ENCODE measurements around the gene ZC3H10. TPM values are rescaled to one million over a fixed set of nuclear protein-coding genes. Genes with fewer than 3 reads are reported as not detected.

The ZC3H10 gene
- total RNA-seq, 1 experiment from 2014 or later, result 5.6 TPM

DNA sequence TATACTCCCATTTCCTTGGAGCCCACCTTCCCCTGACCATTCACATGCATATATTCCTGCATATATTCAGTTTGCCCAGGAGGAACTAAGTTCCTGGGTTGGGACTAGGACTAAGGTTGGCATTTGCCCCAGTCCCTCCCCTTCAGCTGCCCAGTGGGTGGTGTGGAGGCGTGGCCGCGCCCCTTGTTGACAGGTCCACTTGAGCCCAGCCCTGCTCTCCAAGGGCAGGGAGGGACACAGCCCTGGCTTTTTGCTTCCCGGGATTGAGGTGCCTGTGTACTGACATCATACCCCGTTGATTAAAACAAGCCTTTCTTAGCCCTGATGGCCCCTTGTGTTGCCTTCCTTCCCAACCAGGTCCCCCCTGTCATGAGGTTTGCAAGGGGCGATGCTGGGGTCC, 30.8 kb upstream of the ZC3H10 start:
- no peak overlapping the region for H3K4me3 ChIP-seq (ENCODE audit: low read length)
- H4K20me1 ChIP-seq (ENCODE audit: low read length), result no peaks in the 10 kb centered on the region
- TF ChIP-seq CTCF (conservative IDR thresholded peaks at IDR 0.05; ENCODE audit: low read depth, low read length), result no peak
- no peak for TF ChIP-seq EZH2 (IDR thresholded peaks at IDR 0.05; ENCODE audit: low read length, unreplicated experiment)
- no peak for TF ChIP-seq EZH2phosphoT487 (IDR thresholded peaks at IDR 0.05; ENCODE audit: borderline replicate concordance, low read length)
- H3K36me3 ChIP-seq (ENCODE audit: low read depth, low read length), result peaks cover 9% of the 10 kb centered on the region; the same call in 1 of the 2 replicates
- H2AFZ ChIP-seq (ENCODE audit: low read length), result no peak overlapping the region
- intact Hi-C loops (cut with micrococcal nuclease), result no loop called here
- no peak overlapping the region for H3K9ac ChIP-seq (ENCODE audit: low read length)
- ATAC-seq (peak; percentile 60; the same call in 1 of the 2 replicates), DNase-seq (peak; percentile 11)
- ChIA-PET CTCF (no interaction called here), POLR2A (ENCODE audit: unreplicated experiment) (no interaction called here)
- no TSS peak for BruUV-seq (replicated peaks)
- H3K79me2 ChIP-seq (ENCODE audit: low read length), result peaks cover 9% of the 10 kb centered on the region; the same call in 1 of the 2 replicates
- no peak overlapping the region for H3K27ac ChIP-seq (ENCODE audit: low read length)
- peaks cover 15% of the 10 kb centered on the region for H3K4me1 ChIP-seq (ENCODE audit: insufficient read depth, low read length)
- H3K27me3 ChIP-seq (ENCODE audit: low read length), result no peaks in the 10 kb centered on the region
- H3F3A ChIP-seq (ENCODE audit: low read length, unreplicated experiment), result no peaks in the 10 kb centered on the region
- no peaks in the 10 kb centered on the region for H3K9me2 ChIP-seq (replicated peaks; ENCODE audit: low read length)
- H3K4me2 ChIP-seq (ENCODE audit: low read length), result no peak overlapping the region
- H3K9me3 ChIP-seq (ENCODE audit: low read length), result no peaks in the 10 kb centered on the region

DNA sequence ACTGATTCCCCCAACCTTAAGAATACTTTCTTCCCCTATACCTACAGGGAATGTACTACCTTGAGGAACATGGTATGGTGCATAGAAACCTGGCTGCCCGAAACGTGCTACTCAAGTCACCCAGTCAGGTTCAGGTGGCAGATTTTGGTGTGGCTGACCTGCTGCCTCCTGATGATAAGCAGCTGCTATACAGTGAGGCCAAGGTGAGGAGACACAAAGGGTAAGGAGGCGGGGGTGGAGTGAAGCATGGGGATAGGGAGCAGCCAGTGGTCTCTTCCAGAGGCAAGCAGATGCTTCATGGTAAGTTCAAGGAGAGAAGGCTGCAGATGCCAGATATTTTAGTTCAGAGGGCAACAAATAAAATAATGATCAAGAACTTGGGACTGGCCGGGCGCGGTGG, 20.3 kb upstream of the ZC3H10 start:
- DNase-seq (no peak), ATAC-seq (no peak)
- no peaks in the 10 kb centered on the region for H3K27me3 ChIP-seq (ENCODE audit: low read length)
- H3K4me2 ChIP-seq (ENCODE audit: low read length), result no peak overlapping the region
- no peaks in the 10 kb centered on the region for H3K9me3 ChIP-seq (ENCODE audit: low read length)
- H3K9ac ChIP-seq (ENCODE audit: low read length), result no peak overlapping the region
- no peaks in the 10 kb centered on the region for H3K9me2 ChIP-seq (replicated peaks; ENCODE audit: low read length)
- TF ChIP-seq EZH2phosphoT487 (IDR thresholded peaks at IDR 0.05; ENCODE audit: borderline replicate concordance, low read length) (no peak), EZH2 (IDR thresholded peaks at IDR 0.05; ENCODE audit: low read length, unreplicated experiment) (no peak), CTCF (conservative IDR thresholded peaks at IDR 0.05; ENCODE audit: low read depth, low read length) (no peak)
- BruUV-seq (replicated peaks), result no TSS peak
- ChIA-PET POLR2A (ENCODE audit: unreplicated experiment) (no interaction called here), CTCF (no interaction called here)
- 0 out of 2 replicates have a peak, but pooled peaks cover under 1% of the 10 kb centered on the region for H3K4me1 ChIP-seq (ENCODE audit: insufficient read depth, low read length)
- intact Hi-C loops (cut with micrococcal nuclease), result no loop called here
- H4K20me1 ChIP-seq (ENCODE audit: low read length), result no peaks in the 10 kb centered on the region
- H3K36me3 ChIP-seq (ENCODE audit: low read depth, low read length), result peaks cover 4% of the 10 kb centered on the region; the same call in 1 of the 2 replicates
- no peak overlapping the region for H2AFZ ChIP-seq (ENCODE audit: low read length)
- H3K79me2 ChIP-seq (ENCODE audit: low read length), result no peaks in the 10 kb centered on the region
- H3F3A ChIP-seq (ENCODE audit: low read length, unreplicated experiment), result no peaks in the 10 kb centered on the region
- no peak overlapping the region for H3K27ac ChIP-seq (ENCODE audit: low read length)
- H3K4me3 ChIP-seq (ENCODE audit: low read length), result no peak overlapping the region

DNA sequence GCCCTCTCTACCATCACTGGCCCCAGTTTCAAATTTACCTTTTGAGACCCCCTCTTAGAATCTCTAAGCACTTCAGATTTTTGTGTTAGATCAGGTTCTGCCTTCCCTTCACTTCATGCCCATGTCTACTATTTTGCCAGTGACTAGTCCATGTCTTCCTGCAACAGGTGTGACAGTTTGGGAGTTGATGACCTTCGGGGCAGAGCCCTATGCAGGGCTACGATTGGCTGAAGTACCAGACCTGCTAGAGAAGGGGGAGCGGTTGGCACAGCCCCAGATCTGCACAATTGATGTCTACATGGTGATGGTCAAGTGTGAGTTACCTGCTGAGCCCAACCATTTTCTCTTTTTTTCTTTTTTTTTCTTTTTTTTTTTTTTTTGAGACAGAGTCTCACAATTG, 19.5 kb upstream of the ZC3H10 start:
- TF ChIP-seq CTCF (conservative IDR thresholded peaks at IDR 0.05; ENCODE audit: low read depth, low read length) (no peak), EZH2 (IDR thresholded peaks at IDR 0.05; ENCODE audit: low read length, unreplicated experiment) (no peak), EZH2phosphoT487 (IDR thresholded peaks at IDR 0.05; ENCODE audit: borderline replicate concordance, low read length) (no peak)
- BruUV-seq (replicated peaks), result no TSS peak
- H3K9me2 ChIP-seq (replicated peaks; ENCODE audit: low read length), result no peaks in the 10 kb centered on the region

More for the DNA sequence above, 19.5 kb upstream of the ZC3H10 start:
- H3K36me3 ChIP-seq (ENCODE audit: low read depth, low read length), result 0 out of 2 replicates have a peak, but pooled peaks cover 3% of the 10 kb centered on the region
- H3K79me2 ChIP-seq (ENCODE audit: low read length), result no peaks in the 10 kb centered on the region
- no peak overlapping the region for H3K4me3 ChIP-seq (ENCODE audit: low read length)
- no peak for DNase-seq
- no peak overlapping the region for H3K9ac ChIP-seq (ENCODE audit: low read length)
- no peaks in the 10 kb centered on the region for H3K9me3 ChIP-seq (ENCODE audit: low read length)
- no peaks in the 10 kb centered on the region for H3K27me3 ChIP-seq (ENCODE audit: low read length)
- no peak for ATAC-seq
- peaks cover 9% of the 10 kb centered on the region for H3K4me1 ChIP-seq (ENCODE audit: insufficient read depth, low read length)
- H3K27ac ChIP-seq (ENCODE audit: low read length), result no peak overlapping the region
- intact Hi-C loops (cut with micrococcal nuclease), result no loop called here
- POLR2A ChIA-PET (ENCODE audit: unreplicated experiment), result no interaction called here
- H4K20me1 ChIP-seq (ENCODE audit: low read length), result no peaks in the 10 kb centered on the region
- H2AFZ ChIP-seq (ENCODE audit: low read length), result no peak overlapping the region
- CTCF ChIA-PET, result no interaction called here
- H3F3A ChIP-seq (ENCODE audit: low read length, unreplicated experiment), result no peaks in the 10 kb centered on the region
- no peak overlapping the region for H3K4me2 ChIP-seq (ENCODE audit: low read length)
